ENCODE results near the gene ACTR1B.
"Not testable (repeated sequence)": the region's sequence is repeated elsewhere in the genome, so short reads cannot be mapped to it uniquely, and the experiment has no call there.

ACTR1B gene

GRCh38 chr2:97611895-97612294 is 51.9 kb downstream of the ACTR1B start:
- H3K4me1 ChIP-seq (ENCODE audit: control insufficient read depth, insufficient read depth, low read length, unreplicated experiment); H3K27ac ChIP-seq (ENCODE audit: low read depth, low read length); H3K4me3 ChIP-seq (ENCODE audit: low read depth, low read length); H3K79me2 ChIP-seq (ENCODE audit: control insufficient read depth, insufficient read depth, low read length, unreplicated experiment); H3K27me3 ChIP-seq (ENCODE audit: insufficient read depth, low read length); H2AFZ ChIP-seq (ENCODE audit: low read length, unreplicated experiment); H3K36me3 ChIP-seq (ENCODE audit: insufficient read depth, low read length): not testable (repeated sequence)

DNA sequence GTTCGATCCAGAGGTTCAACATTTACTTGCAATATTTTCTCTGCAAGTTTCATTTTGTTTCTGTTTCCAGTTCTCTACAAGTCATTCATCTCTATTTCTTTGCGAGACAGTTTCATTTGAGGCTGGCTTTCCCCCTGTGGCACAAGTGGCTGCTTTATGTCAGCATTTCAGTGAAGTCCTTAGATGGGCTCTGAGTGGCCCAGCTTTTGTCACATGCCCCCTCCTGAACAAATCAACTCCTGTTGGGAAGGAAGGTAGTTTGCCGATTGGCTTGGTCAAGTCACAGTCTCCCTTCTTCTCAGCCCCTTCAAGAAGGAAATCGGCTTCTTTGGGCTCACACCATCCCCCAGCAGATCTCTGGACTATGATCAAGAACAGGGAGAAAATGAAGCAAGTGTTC is 55.1 kb downstream of the ACTR1B start:
- not testable (repeated sequence) for H3K27me3 ChIP-seq (ENCODE audit: insufficient read depth, low read length); H2AFZ ChIP-seq (ENCODE audit: low read length, unreplicated experiment); H3K4me1 ChIP-seq (ENCODE audit: control insufficient read depth, insufficient read depth, low read length, unreplicated experiment); H3K79me2 ChIP-seq (ENCODE audit: control insufficient read depth, insufficient read depth, low read length, unreplicated experiment); H3K27ac ChIP-seq (ENCODE audit: low read depth, low read length); H3K4me3 ChIP-seq (ENCODE audit: low read depth, low read length); H3K36me3 ChIP-seq (ENCODE audit: insufficient read depth, low read length)
